Measurements from ENCODE around the gene ATP2B1.

The ATP2B1 gene

GRCh38 chr12:89691659-89692058 lies 17.0 kb downstream of the ATP2B1 start:
- no peak for DNase-seq

- DNase-seq: no peak
Observed at GRCh38 chr12:89690925-89691324, 17.7 kb downstream of the ATP2B1 start.

GRCh38 chr12:89689306-89689705 lies 19.3 kb downstream of the ATP2B1 start:
- no peak for DNase-seq

GRCh38 chr12:89686311-89686710 lies 22.3 kb downstream of the ATP2B1 start:
- no peak for DNase-seq

GRCh38 chr12:89685363-89685972 lies 23.2 kb downstream of the ATP2B1 start:
- no peak for DNase-seq

GRCh38 chr12:89684136-89684535 lies 24.5 kb downstream of the ATP2B1 start:
- no peak for DNase-seq

- no peak for DNase-seq
Observed at GRCh38 chr12:89682284-89682683, 26.4 kb downstream of the ATP2B1 start.

- DNase-seq: no peak
Observed at GRCh38 chr12:89680409-89680808, 28.2 kb downstream of the ATP2B1 start.

GRCh38 chr12:89679631-89680030 lies 29.0 kb downstream of the ATP2B1 start:
- DNase-seq: no peak

GRCh38 chr12:89678225-89678624 lies 30.4 kb downstream of the ATP2B1 start:
- DNase-seq: no peak

GRCh38 chr12:89676930-89677329 lies 31.7 kb downstream of the ATP2B1 start:
- DNase-seq: no peak

GRCh38 chr12:89674326-89674942 lies 34.2 kb downstream of the ATP2B1 start:
- peak; percentile 9 for DNase-seq

- no peak for DNase-seq
Observed at GRCh38 chr12:89673603-89674002, 35.0 kb downstream of the ATP2B1 start.

- DNase-seq: no peak
Observed at GRCh38 chr12:89672589-89672979, 36.1 kb downstream of the ATP2B1 start.

- no peak for DNase-seq
Observed at GRCh38 chr12:89671469-89671868, 37.2 kb downstream of the ATP2B1 start.

- DNase-seq: no peak
Observed at GRCh38 chr12:89669197-89669596, 39.4 kb downstream of the ATP2B1 start.

GRCh38 chr12:89665556-89665955 lies 43.1 kb downstream of the ATP2B1 start:
- no peak for DNase-seq

GRCh38 chr12:89664441-89664840 lies 44.2 kb downstream of the ATP2B1 start:
- no peak for DNase-seq

- no peak for DNase-seq
Observed at GRCh38 chr12:89663577-89664357, 44.9 kb downstream of the ATP2B1 start.

GRCh38 chr12:89662623-89663022 lies 46.0 kb downstream of the ATP2B1 start:
- DNase-seq: no peak

- peak; percentile 19 for DNase-seq
Observed at GRCh38 chr12:89661706-89662330, 46.8 kb downstream of the ATP2B1 start.

GRCh38 chr12:89657739-89658138 lies 50.9 kb downstream of the ATP2B1 start:
- no peak for DNase-seq

GRCh38 chr12:89657066-89657465 lies 51.6 kb downstream of the ATP2B1 start:
- no peak for DNase-seq

GRCh38 chr12:89655841-89656240 lies 52.8 kb downstream of the ATP2B1 start:
- DNase-seq: no peak

All from central memory CD4-positive, alpha-beta T cell (primary cell).